OCI-LY7 (cell line): Measurements from ENCODE around the gene SEMA6B. TPM values are rescaled to one million over a fixed set of nuclear protein-coding genes. Genes with fewer than 3 reads are reported as not detected.

Source experiments
- BruUV-seq: library from RNA; stranded (reverse); fragments of 400-500 nt; replicated peaks from 2 replicates; lab custom pipeline; 2021; lab: Mats Ljungman, UMichigan
- CTCF ChIA-PET: fragments of 300-600 bp; sonication (Branson Sonifier 250); formaldehyde crosslinking; loops from one replicate; lab custom pipeline; 2022; ENCODE audit warnings: antibody characterized with exemption; ENCODE audit not compliant: unreplicated experiment; lab: Charles Lee
- POLR2A ChIA-PET: fragments of 300-600 bp; sonication (Branson Sonifier 250); formaldehyde crosslinking; loops from one replicate; lab custom pipeline; 2022; ENCODE audit warnings: antibody characterized with exemption; lab: Charles Lee
- DNase-seq: peaks from one replicate; pipeline ENCODE4 v3.0.0-alpha.2; 2015; ENCODE audit warnings: low spot score
- H2AFZ ChIP-seq: fragments of 200-600 bp; sonication (generic), shearing (Covaris generic); 2 replicates; pipeline ENCODE4 v1.6.1; 2014; ENCODE audit warnings: mild to moderate bottlenecking, antibody characterized with exemption, low read length, moderate library complexity
- H3K27ac ChIP-seq: fragments of 200-600 bp; sonication (generic); 2 replicates; pipeline ENCODE4 v1.5.1; 2014; ENCODE audit warnings: mixed run types, low read depth, mild to moderate bottlenecking, moderate library complexity, low read length, inconsistent platforms; ENCODE audit not compliant: poor library complexity, severe bottlenecking
- H3K36me3 ChIP-seq: fragments of 200-600 bp; sonication (generic); 2 replicates; pipeline ENCODE4 v1.6.1; 2014; ENCODE audit warnings: mild to moderate bottlenecking, antibody characterized with exemption, low read length, moderate library complexity, mixed read lengths; ENCODE audit not compliant: insufficient read depth
- H3K4me1 ChIP-seq: fragments of 200-600 bp; sonication (generic); 2 replicates; pipeline ENCODE4 v1.5.1; 2014; ENCODE audit warnings: mild to moderate bottlenecking, low read length; ENCODE audit not compliant: insufficient read depth, poor library complexity, severe bottlenecking
- H3K4me2 ChIP-seq: fragments of 200-600 bp; sonication (generic); 2 replicates; pipeline ENCODE4 v1.6.1; 2014; ENCODE audit warnings: mild to moderate bottlenecking, low read length
- H3K4me3 ChIP-seq: fragments of 200-600 bp; sonication (generic); 2 replicates; pipeline ENCODE4 v1.5.1; 2014; ENCODE audit warnings: mild to moderate bottlenecking, low read depth, low read length; ENCODE audit not compliant: poor library complexity, severe bottlenecking
- H3K79me2 ChIP-seq: fragments of 200-600 bp; sonication (generic); 2 replicates; pipeline ENCODE4 v1.6.1; 2016; ENCODE audit warnings: low read depth, mild to moderate bottlenecking, low read length, moderate library complexity, mixed read lengths; ENCODE audit not compliant: insufficient read depth
- H3K9me2 ChIP-seq: fragments of 200-600 bp; sonication (generic); 2 replicates; pipeline ENCODE4 v1.6.1; 2016; ENCODE audit warnings: mild to moderate bottlenecking, low read length, mixed read lengths; ENCODE audit not compliant: insufficient read depth
- H3K9me3 ChIP-seq: fragments of 200-600 bp; sonication (generic); 2 replicates; pipeline ENCODE4 v1.6.1; 2014; ENCODE audit warnings: mild to moderate bottlenecking, mixed run types, low read length, mixed read lengths
- H4K20me1 ChIP-seq: fragments of 200-600 bp; sonication (generic); 2 replicates; pipeline ENCODE4 v1.6.1; 2014; ENCODE audit warnings: mild to moderate bottlenecking, antibody characterized with exemption, low read length, moderate library complexity, mixed read lengths; ENCODE audit not compliant: insufficient read depth
- EZH2phosphoT487 ChIP-seq: fragments of 200-600 bp; sonication (generic); IDR thresholded peaks from 2 replicates; pipeline ENCODE4 v1.6.1; 2018; ENCODE audit warnings: low read depth, borderline replicate concordance, mild to moderate bottlenecking, mixed run types, antibody characterized with exemption, low read length, moderate library complexity, mixed read lengths
- intact Hi-C: fragments of 100-400 bp; cut with micrococcal nuclease; formaldehyde crosslinking; loops from one replicate; pipeline ENCODE4 v1.10.0; 2022; ENCODE audit not compliant: unreplicated experiment
- total RNA-seq, 2 experiments: library from RNA; depleted of rRNA in 1 of 2; stranded (reverse); fragments of >200 nt in 1 of 2; shearing (Covaris generic) in 1 of 2; gene quantifications; 2 replicates each; pipeline ENCODE4 v1.2.3, GENCODE V29; 2014 to 2022
- TF ChIP-seq, protein P1 (sequence below): fragments of 200-600 bp; sonication (generic); conservative IDR thresholded peaks from 2 replicates; pipeline ENCODE4 v1.5.1; 2014; ENCODE audit warnings: mild to moderate bottlenecking, antibody characterized with exemption, low read length, moderate library complexity, mixed read lengths

SEMA6B gene
- total RNA-seq, 2 experiments from 2014 or later: not detected

- Histone ChIP-seq H3K36me3 (peaks cover 35% of the 10 kb centered on the region), H2AFZ (no peak overlapping the region), H3K9me2 (no peaks in the 10 kb centered on the region), H3K9me3 (no peaks in the 10 kb centered on the region), H4K20me1 (no peaks in the 10 kb centered on the region), H3K27ac (no peak overlapping the region), H3K79me2 (no peaks in the 10 kb centered on the region), H3K4me2 (no peak overlapping the region), H3K4me1 (no peaks in the 10 kb centered on the region), H3K4me3 (no peak overlapping the region)
- TF ChIP-seq, protein P1, sequence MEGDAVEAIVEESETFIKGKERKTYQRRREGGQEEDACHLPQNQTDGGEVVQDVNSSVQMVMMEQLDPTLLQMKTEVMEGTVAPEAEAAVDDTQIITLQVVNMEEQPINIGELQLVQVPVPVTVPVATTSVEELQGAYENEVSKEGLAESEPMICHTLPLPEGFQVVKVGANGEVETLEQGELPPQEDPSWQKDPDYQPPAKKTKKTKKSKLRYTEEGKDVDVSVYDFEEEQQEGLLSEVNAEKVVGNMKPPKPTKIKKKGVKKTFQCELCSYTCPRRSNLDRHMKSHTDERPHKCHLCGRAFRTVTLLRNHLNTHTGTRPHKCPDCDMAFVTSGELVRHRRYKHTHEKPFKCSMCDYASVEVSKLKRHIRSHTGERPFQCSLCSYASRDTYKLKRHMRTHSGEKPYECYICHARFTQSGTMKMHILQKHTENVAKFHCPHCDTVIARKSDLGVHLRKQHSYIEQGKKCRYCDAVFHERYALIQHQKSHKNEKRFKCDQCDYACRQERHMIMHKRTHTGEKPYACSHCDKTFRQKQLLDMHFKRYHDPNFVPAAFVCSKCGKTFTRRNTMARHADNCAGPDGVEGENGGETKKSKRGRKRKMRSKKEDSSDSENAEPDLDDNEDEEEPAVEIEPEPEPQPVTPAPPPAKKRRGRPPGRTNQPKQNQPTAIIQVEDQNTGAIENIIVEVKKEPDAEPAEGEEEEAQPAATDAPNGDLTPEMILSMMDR: no peak
- TF ChIP-seq EZH2phosphoT487: no peak
- no peak for DNase-seq
- no TSS peak for BruUV-seq
- ChIA-PET CTCF (no interaction called here), POLR2A (interaction anchor here (0.7 kb wide), 1 partner anchor 70 kb away, joined by 4 read pairs; no protein-coding TSS in a partner anchor)
- intact Hi-C loops: no loop called here
Measured at GRCh38 chr19:4500841-4501591, 58.5 kb downstream of the SEMA6B start.

DNA sequence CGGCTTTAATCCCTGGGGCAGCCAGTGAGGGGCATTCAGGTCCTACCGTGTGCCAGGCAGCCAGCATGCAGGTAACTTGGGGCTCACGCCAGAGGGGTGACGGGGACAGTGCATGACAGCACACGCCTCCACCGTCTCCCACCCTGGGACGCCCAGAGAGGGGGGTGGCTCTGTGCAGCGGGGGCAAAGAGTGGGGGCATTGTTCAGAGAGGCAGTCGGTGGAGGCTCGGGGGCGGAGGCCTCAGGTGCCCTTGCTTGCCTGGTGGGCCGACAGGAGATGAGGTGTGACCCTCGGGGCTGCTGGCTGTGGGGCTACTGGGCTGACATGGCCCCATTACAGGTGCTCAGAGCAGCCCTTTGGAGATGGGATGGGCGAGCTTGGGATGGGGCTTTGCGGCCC, 59.6 kb downstream of the SEMA6B start:
- no peak for DNase-seq
- Histone ChIP-seq H3K36me3 (peaks cover 32% of the 10 kb centered on the region), H3K79me2 (no peaks in the 10 kb centered on the region), H3K27ac (no peak overlapping the region), H3K4me3 (no peak overlapping the region), H2AFZ (no peak overlapping the region), H4K20me1 (no peaks in the 10 kb centered on the region), H3K9me2 (no peaks in the 10 kb centered on the region), H3K4me1 (no peaks in the 10 kb centered on the region), H3K4me2 (no peak overlapping the region), H3K9me3 (no peaks in the 10 kb centered on the region)
- intact Hi-C loops: no loop called here
- TF ChIP-seq, protein P1: no peak
- TF ChIP-seq EZH2phosphoT487: no peak
- no TSS peak for BruUV-seq
- ChIA-PET POLR2A (no interaction called here), CTCF (no interaction called here)

DNA sequence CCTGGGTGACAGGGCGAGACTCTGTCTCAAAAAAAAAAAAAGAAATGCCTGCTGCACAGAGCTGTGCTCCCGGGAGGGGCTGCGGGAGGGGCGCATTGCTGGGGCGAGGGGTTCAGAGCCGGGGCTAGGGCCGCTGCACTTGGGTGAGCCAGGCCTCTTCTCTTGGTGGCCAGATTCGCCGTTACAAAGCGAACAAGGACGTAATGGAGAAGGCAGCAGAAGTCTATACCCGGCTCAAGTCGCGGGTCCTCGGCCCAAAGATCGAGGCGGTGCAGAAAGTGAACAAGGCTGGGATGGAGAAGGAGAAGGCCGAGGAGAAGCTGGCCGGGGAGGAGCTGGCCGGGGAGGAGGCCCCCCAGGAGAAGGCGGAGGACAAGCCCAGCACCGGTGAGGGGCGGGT, 60.2 kb downstream of the SEMA6B start:
- H3K4me3 ChIP-seq: no peak overlapping the region
- CTCF ChIA-PET: no interaction called here

More for the DNA sequence above, 60.2 kb downstream of the SEMA6B start:
- no peaks in the 10 kb centered on the region for H3K9me2 ChIP-seq
- no peak overlapping the region for H3K4me2 ChIP-seq
- H3K36me3 ChIP-seq: peaks cover 37% of the 10 kb centered on the region
- no peaks in the 10 kb centered on the region for H4K20me1 ChIP-seq
- DNase-seq: no peak
- no peaks in the 10 kb centered on the region for H3K9me3 ChIP-seq
- intact Hi-C loops: no loop called here
- TF ChIP-seq, protein P1: no peak
- TF ChIP-seq EZH2phosphoT487: no peak
- H2AFZ ChIP-seq: no peak overlapping the region
- no TSS peak for BruUV-seq
- H3K4me1 ChIP-seq: no peaks in the 10 kb centered on the region
- H3K79me2 ChIP-seq: no peaks in the 10 kb centered on the region
- no peak overlapping the region for H3K27ac ChIP-seq
- POLR2A ChIA-PET: no interaction called here
